MM.1S (cell line): Measurements from ENCODE around the gene SEMA3A.

Experiments
- CTCF ChIP-seq: fragments of 300-600 bp; sonication (generic); IDR thresholded peaks from 2 replicates; pipeline ENCODE4 v1.5.1; 2016; ENCODE audit warnings: antibody characterized with exemption, low read length, mixed read lengths
- EZH2 ChIP-seq: fragments of 300-600 bp; sonication (generic); optimal IDR thresholded peaks from 2 replicates; pipeline ENCODE3; 2017; ENCODE audit warnings: low read depth, mild to moderate bottlenecking, antibody characterized with exemption, low read length, mixed read lengths
- EZH2phosphoT487 ChIP-seq: fragments of 300-600 bp; sonication (generic); IDR thresholded peaks from 2 replicates; pipeline ENCODE4 v1.6.1; 2018; ENCODE audit warnings: antibody characterized with exemption, low read length

GRCh38 chr7:84055904-84056605, 138.5 kb downstream of the SEMA3A start:
- TF ChIP-seq EZH2phosphoT487 (no peak), CTCF (no peak), EZH2 (no peak)
